ENCODE measurements around the gene IL22RA2. TPM values are rescaled to one million over a fixed set of nuclear protein-coding genes. Genes with fewer than 3 reads are reported as not detected.

IL22RA2 gene
- total RNA-seq, 6 experiments from 2014 or later = not detected

DNA sequence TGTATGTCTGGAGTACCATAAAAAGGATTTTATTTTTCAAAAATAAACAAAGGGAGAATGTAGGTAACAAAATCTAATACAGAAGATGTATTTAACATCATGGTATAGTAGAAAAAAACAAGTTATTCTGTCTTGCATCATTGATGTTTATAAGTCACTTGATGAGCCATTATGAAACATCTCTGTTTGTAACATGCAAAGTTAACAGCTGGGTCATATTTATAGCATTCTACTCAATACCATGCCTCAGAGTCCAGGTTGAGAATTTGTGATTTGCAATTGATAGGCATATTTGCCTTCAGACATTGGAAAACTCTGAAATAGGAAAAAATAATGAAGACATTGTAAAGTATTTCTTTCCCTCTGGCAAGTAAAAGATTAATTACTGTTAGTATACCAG, 76.4 kb downstream of the IL22RA2 start:
- intact Hi-C loops (cut with DNase I) = loop anchor here (10.0 kb wide), 1 partner anchor 68 kb away; no protein-coding TSS in a partner anchor

DNA sequence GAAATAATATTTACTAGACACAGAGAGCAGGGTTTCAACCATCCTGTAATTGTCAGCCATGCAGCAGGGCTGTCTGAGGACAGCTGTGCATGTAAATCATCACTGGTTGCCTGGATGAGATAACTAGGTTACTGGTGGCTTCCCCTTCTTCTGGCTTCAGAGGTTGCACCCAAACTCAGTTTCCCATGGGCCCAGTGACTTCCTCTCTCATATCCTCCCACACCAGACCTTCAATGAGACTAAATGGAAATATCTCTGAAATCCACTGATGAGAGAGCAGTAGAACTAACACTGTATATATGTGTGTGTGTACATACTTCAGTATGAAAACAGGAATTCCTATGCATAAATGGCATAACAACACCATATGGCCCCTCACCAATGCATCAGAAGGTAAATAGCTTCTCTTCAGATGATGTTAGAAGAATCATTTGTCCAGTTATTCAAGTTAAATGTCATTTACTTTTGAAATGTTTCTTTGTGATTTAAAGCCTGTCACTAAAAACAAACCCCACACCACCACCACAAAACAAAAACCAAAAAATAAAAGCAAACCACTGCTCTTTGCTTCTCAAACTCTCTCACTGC, 77.7 kb downstream of the IL22RA2 start:
- intact Hi-C loops (cut with DNase I) = loop anchor here (10.0 kb wide), 1 partner anchor 69 kb away; no protein-coding TSS in a partner anchor
- Histone ChIP-seq H3K9me3 (no peaks in the 10 kb centered on the region), H3K27me3 (no peaks in the 10 kb centered on the region), H3K4me1 (no peaks in the 10 kb centered on the region), H3K27ac (no peak overlapping the region), H3K4me3 (no peak overlapping the region), H3K36me3 (no peaks in the 10 kb centered on the region)
- ATAC-seq (peak in 2 of 4 donors; percentile 20), DNase-seq (no peak)
- TF ChIP-seq, protein P1, sequence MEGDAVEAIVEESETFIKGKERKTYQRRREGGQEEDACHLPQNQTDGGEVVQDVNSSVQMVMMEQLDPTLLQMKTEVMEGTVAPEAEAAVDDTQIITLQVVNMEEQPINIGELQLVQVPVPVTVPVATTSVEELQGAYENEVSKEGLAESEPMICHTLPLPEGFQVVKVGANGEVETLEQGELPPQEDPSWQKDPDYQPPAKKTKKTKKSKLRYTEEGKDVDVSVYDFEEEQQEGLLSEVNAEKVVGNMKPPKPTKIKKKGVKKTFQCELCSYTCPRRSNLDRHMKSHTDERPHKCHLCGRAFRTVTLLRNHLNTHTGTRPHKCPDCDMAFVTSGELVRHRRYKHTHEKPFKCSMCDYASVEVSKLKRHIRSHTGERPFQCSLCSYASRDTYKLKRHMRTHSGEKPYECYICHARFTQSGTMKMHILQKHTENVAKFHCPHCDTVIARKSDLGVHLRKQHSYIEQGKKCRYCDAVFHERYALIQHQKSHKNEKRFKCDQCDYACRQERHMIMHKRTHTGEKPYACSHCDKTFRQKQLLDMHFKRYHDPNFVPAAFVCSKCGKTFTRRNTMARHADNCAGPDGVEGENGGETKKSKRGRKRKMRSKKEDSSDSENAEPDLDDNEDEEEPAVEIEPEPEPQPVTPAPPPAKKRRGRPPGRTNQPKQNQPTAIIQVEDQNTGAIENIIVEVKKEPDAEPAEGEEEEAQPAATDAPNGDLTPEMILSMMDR (IDR thresholded peaks at IDR 0.05) = no peak
- TF ChIP-seq POLR2A (IDR thresholded peaks at IDR 0.05) = no peak

More for the DNA sequence above, 76.4 kb downstream of the IL22RA2 start:
- no peaks in the 10 kb centered on the region for H3K4me1 ChIP-seq
- H3K36me3 ChIP-seq = no peaks in the 10 kb centered on the region
- DNase-seq (no peak), ATAC-seq (no peak)
- H3K27me3 ChIP-seq = no peaks in the 10 kb centered on the region
- no peaks in the 10 kb centered on the region for H3K9me3 ChIP-seq
- no peak overlapping the region for H3K27ac ChIP-seq
- TF ChIP-seq POLR2A (IDR thresholded peaks at IDR 0.05) = no peak
- TF ChIP-seq, protein P1 (IDR thresholded peaks at IDR 0.05) = no peak
- no peak overlapping the region for H3K4me3 ChIP-seq

DNA sequence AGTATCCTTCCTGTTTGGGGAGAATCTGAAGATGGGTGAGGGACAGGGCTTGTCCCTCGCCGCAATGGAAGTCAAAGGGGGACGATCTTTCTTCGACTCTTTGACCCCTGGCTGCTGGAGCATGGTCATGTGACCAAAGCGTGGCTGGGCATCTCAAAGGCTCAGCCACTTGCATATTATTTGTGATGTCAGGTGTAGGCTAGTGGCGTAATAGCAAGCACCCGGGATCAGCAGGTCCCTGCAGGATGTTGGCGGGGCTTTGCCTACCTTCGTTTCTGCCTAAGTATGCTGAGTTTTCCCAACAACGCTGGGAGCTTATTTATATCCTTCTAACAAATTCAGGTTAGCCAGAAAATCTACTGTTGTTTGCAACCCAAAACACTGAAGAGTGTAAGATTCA, 78.4 kb downstream of the IL22RA2 start:
- H3K4me3 ChIP-seq = no peak overlapping the region
- no peak overlapping the region for H3K27ac ChIP-seq
- intact Hi-C loops (cut with DNase I) = loop anchor here (10.0 kb wide), 1 partner anchor 70 kb away; no protein-coding TSS in a partner anchor
- no peaks in the 10 kb centered on the region for H3K9me3 ChIP-seq
- H3K4me1 ChIP-seq = no peaks in the 10 kb centered on the region
- no peaks in the 10 kb centered on the region for H3K36me3 ChIP-seq
- whole genome bisulfite sequencing (ENCODE audit: insufficient coverage, low coverage, low lambda C conversion rate, missing lambda C conversion rate) = 56% methylated on average over 10 of the region's 10 CpGs
- DNase-seq (no peak), ATAC-seq (no peak)
- no peaks in the 10 kb centered on the region for H3K27me3 ChIP-seq
- no peak for TF ChIP-seq POLR2A (IDR thresholded peaks at IDR 0.05)
- TF ChIP-seq, protein P1 (IDR thresholded peaks at IDR 0.05) = no peak

DNA sequence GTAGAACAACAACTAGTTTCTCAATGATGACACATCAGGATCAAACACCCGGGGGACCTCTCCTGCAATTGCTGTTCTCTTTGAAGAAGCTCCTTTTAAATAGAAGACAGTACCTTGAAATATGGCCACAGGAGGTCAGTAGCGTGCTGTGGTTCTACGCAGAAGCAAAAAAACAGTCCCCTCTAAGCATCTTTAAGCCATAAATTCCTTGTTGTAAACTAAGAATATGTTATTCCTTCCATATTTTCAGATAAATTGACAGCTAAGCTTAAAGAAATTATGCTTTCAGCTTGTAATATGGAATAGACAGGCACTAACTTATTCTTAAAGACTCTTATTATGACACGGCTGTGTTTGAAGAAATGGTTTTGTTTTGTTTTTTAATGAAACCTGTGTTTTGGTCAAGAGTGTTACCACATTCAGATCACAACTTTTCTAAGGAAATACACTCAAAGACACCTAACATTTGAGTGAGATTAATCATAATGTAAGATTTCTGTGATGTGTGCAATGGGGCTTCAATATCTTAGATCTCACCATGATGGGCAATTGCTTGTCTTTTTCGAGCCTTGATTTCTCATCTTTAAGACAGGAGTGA, 78.9 kb downstream of the IL22RA2 start:
- DNase-seq = peak in 1 of 3 donors; percentile 52
- WGBS (ENCODE audit: insufficient coverage, low coverage, low lambda C conversion rate, missing lambda C conversion rate) = 28% methylated on average over 5 of the region's 5 CpGs
- no peaks in the 10 kb centered on the region for H3K27me3 ChIP-seq
- TF ChIP-seq, protein P1 (IDR thresholded peaks at IDR 0.05) = peak; percentile 73 to 87 (median 78)
- no peak for TF ChIP-seq POLR2A (IDR thresholded peaks at IDR 0.05)
- no peaks in the 10 kb centered on the region for H3K9me3 ChIP-seq
- intact Hi-C loops (cut with DNase I) = loop anchor here (10.0 kb wide), 1 partner anchor 70 kb away; no protein-coding TSS in a partner anchor
- no peak overlapping the region for H3K27ac ChIP-seq
- no peak overlapping the region for H3K4me3 ChIP-seq
- no peaks in the 10 kb centered on the region for H3K4me1 ChIP-seq
- peak; percentile 81 to 95 (median 82) for ATAC-seq
- no peaks in the 10 kb centered on the region for H3K36me3 ChIP-seq

Other genes starting within 250 kb of the IL22RA2 start
- under 1 TPM; 0.06 to 0.70 (median 0.12) TPM for gene IL20RA, start 128.7 kb downstream of the IL22RA2 start, total RNA-seq
- gene IFNGR1, start 45.7 kb upstream of the IL22RA2 start, total RNA-seq = 10 to 100 TPM; 25.8 to 88.8 (median 37.4) TPM